ENCODE results near the gene ETV6.

- TF ChIP-seq USF2 (IDR thresholded peaks at IDR 0.05) (no peak), POLR2A (IDR thresholded peaks at IDR 0.05; ENCODE audit: low read length) (no peak), RAD21 (conservative IDR thresholded peaks at IDR 0.05 in 1 of 2, IDR thresholded peaks at IDR 0.05 in 1 of 2) (no peak), CTCF (IDR thresholded peaks at IDR 0.05) (no peak), CBX2 (IDR thresholded peaks at IDR 0.05; ENCODE audit: borderline replicate concordance, low read depth) (no peak), REST (IDR thresholded peaks at IDR 0.05) (no peak), ZFP36 (IDR thresholded peaks at IDR 0.05; ENCODE audit: borderline replicate concordance, partially characterized antibody) (no peak), MAX (IDR thresholded peaks at IDR 0.05) (no peak), MAZ (IDR thresholded peaks at IDR 0.05; ENCODE audit: borderline replicate concordance, low read depth, low read length) (no peak), PHF8 (IDR thresholded peaks at IDR 0.05; ENCODE audit: borderline replicate concordance, low read depth) (no peak), SREBF2 (IDR thresholded peaks at IDR 0.05) (no peak), ELK1 (IDR thresholded peaks at IDR 0.05; ENCODE audit: low read depth, low read length) (no peak), KDM5A (IDR thresholded peaks at IDR 0.05) (no peak), EP300 (IDR thresholded peaks at IDR 0.05) (no peak)
These were observed 228.7 kb downstream of the ETV6 start for GRCh38 chr12:11877869-11878780.

All from A549 (cell line).